ENCODE data around the gene CREBBP. TPM values are rescaled to one million over a fixed set of nuclear protein-coding genes. Genes with fewer than 3 reads are reported as not detected.
"Not testable (repeated sequence)": the region's sequence is repeated elsewhere in the genome, so short reads cannot be mapped to it uniquely, and the experiment has no call there.

Gene CREBBP
- total RNA-seq (100 to 1,000 TPM; 145 to 152 TPM), total RNA-seq (33.6 to 530 (median 144) reads per million in 172 experiments)
- 45.0 TPM for polyA plus RNA-seq (2013, experiment 1 of 2)
- polyA plus RNA-seq (2013, experiment 2 of 2): 69.3 TPM

GRCh38 chr16:3880623-3881498, at the start of gene CREBBP:
TSS of gene CREBBP (minus strand) at chr16:3880713. CDS start at chr16:3879916, 797 bp downstream.
- H3K9me3 ChIP-seq (ENCODE audit: control insufficient read depth in 1 of 2, insufficient read depth in 1 of 2, low read length in 2 of 2): no peaks in the 10 kb centered on the region
- Mint-ChIP-seq H3K9me3 (no peaks in the 10 kb centered on the region), H3K36me3 (ENCODE audit: low read depth) (peaks cover 31% of the 10 kb centered on the region), H3K27ac (peak within 1 kb of the TSS; percentile 94), H3K27me3 (peaks cover 8% of the 10 kb centered on the region), H3K4me1 (ENCODE audit: low read depth) (peaks cover 46% of the 10 kb centered on the region), H3K4me3 (peak within 1 kb of the TSS; percentile 93)
- no peak for TF ChIP-seq CTCF (IDR thresholded peaks at IDR 0.05)
- H3K4me3 ChIP-seq (ENCODE audit: low read length): peak within 1 kb of the TSS; percentile 91
- ATAC-seq (ENCODE audit: poor library complexity) (peak; percentile 79), DNase-seq (peak; percentile 70 to 97 (median 86))
- peaks cover 37% of the 10 kb centered on the region for H3K4me1 ChIP-seq (ENCODE audit: insufficient read depth, low read length)
- H3K27me3 ChIP-seq (ENCODE audit: control insufficient read depth in 1 of 2, insufficient read depth in 2 of 2, low read length in 2 of 2): peaks cover 0 to 2% of the 10 kb centered on the region in 2 experiments
- intact Hi-C loops (cut with DNase I, micrococcal nuclease): loop anchor here in 1 of 2 experiments (1.0 to 5.0 kb wide), 4 partner anchors 164 to 371 kb away; partner anchors contain the start of genes SLX4 and TRAP1
- H3K36me3 ChIP-seq (ENCODE audit: insufficient read depth, low read length): peaks cover 3% of the 10 kb centered on the region
- CTCF ChIA-PET: no interaction called here
- H3K27ac ChIP-seq (ENCODE audit: low read depth in 1 of 2, low read length in 2 of 2): no peak within 1 kb of the TSS
- POLR2A ChIA-PET: interaction anchor here (0.6 to 1.3 kb wide), 10 partner anchors 9 to 392 kb away, joined by 3 to 5 read pairs (median 4); partner anchors contain the start of genes CLUAP1, TFAP4 and TRAP1

- DNase-seq; H3K4me1 Mint-ChIP-seq (ENCODE audit: low read depth); H3K36me3 ChIP-seq (ENCODE audit: insufficient read depth, low read length); H3K4me1 ChIP-seq (ENCODE audit: insufficient read depth, low read length); H3K27ac Mint-ChIP-seq; CTCF ChIA-PET; H3K4me3 ChIP-seq (ENCODE audit: low read length); intact Hi-C loops (cut with DNase I, micrococcal nuclease); H3K36me3 Mint-ChIP-seq (ENCODE audit: low read depth); H3K4me3 Mint-ChIP-seq; H3K9me3 ChIP-seq (ENCODE audit: control insufficient read depth in 1 of 2, insufficient read depth in 1 of 2, low read length in 2 of 2); H3K9me3 Mint-ChIP-seq; POLR2A ChIA-PET; H3K27me3 ChIP-seq (ENCODE audit: control insufficient read depth in 1 of 2, insufficient read depth in 2 of 2, low read length in 2 of 2); H3K27ac ChIP-seq (ENCODE audit: low read depth in 1 of 2, low read length in 2 of 2); ATAC-seq (ENCODE audit: poor library complexity): not testable (repeated sequence)
- H3K27me3 Mint-ChIP-seq: peaks cover 13% of the 10 kb centered on the region
Measured at GRCh38 chr16:3927147-3927546, 46.6 kb upstream of the CREBBP start.

GRCh38 chr16:3924763-3925162, 44.2 kb upstream of the CREBBP start:
- POLR2A ChIA-PET: no interaction called here

More at GRCh38 chr16:3924763-3925162, 44.2 kb upstream of the CREBBP start:
- no peaks in the 10 kb centered on the region for H3K4me1 Mint-ChIP-seq (ENCODE audit: low read depth)
- peaks cover 13% of the 10 kb centered on the region for H3K27me3 Mint-ChIP-seq
- Histone ChIP-seq H3K9me3 (ENCODE audit: control insufficient read depth in 1 of 2, insufficient read depth in 1 of 2, low read length in 2 of 2) (peaks cover 0 to 8% of the 10 kb centered on the region in 2 experiments), H3K27me3 (ENCODE audit: control insufficient read depth in 1 of 2, insufficient read depth in 2 of 2, low read length in 2 of 2) (peaks cover 4 to 13% of the 10 kb centered on the region in 2 experiments), H3K27ac (ENCODE audit: low read depth in 1 of 2, low read length in 2 of 2) (no peak overlapping the region), H3K36me3 (ENCODE audit: insufficient read depth, low read length) (no peaks in the 10 kb centered on the region), H3K4me1 (ENCODE audit: insufficient read depth, low read length) (no peaks in the 10 kb centered on the region), H3K4me3 (ENCODE audit: low read length) (no peak overlapping the region)
- no peak overlapping the region for H3K27ac Mint-ChIP-seq
- H3K36me3 Mint-ChIP-seq (ENCODE audit: low read depth): no peaks in the 10 kb centered on the region
- CTCF ChIA-PET: interaction anchor here (0.6 kb wide), 1 partner anchor 25 kb away, joined by 4 read pairs; no protein-coding TSS in a partner anchor
- intact Hi-C loops (cut with DNase I, micrococcal nuclease): no loop called here
- H3K9me3 Mint-ChIP-seq: no peaks in the 10 kb centered on the region
- no peak for TF ChIP-seq CTCF (IDR thresholded peaks at IDR 0.05)
- no peak for DNase-seq
- no peak overlapping the region for H3K4me3 Mint-ChIP-seq
- no peak for ATAC-seq (ENCODE audit: poor library complexity)

Measured in CD4-positive, alpha-beta T cell (primary cell).